Uterus (tissue), 4 donors: ENCODE data around the gene EPHA2. TPM values are rescaled to one million over a fixed set of nuclear protein-coding genes. Genes with fewer than 3 reads are reported as not detected.

Source experiments
- DNase-seq, 2 donors: peaks; one replicate each; pipeline ENCODE4 v3.0.0-alpha.2; 2019 to 2020
- H3K27ac ChIP-seq, 2 donors: fragments of 200-600 bp; sonication (generic); 1 replicate in 1 of 2; 2 replicates in 1 of 2; pipeline ENCODE4 v1.5.1; 2016 to 2018
- H3K27me3 ChIP-seq, 2 donors: fragments of 200-600 bp; sonication (generic); one replicate each; pipeline ENCODE4 v1.5.1; 2018 to 2019; ENCODE audit warnings: control low read depth in 1 of 2
- H3K36me3 ChIP-seq, 2 donors: fragments of 200-600 bp; sonication (generic); one replicate each; pipeline ENCODE4 v1.5.1; 2019; ENCODE audit warnings: control low read depth in 1 of 2
- H3K4me1 ChIP-seq, 2 donors: fragments of 200-600 bp; sonication (generic); one replicate each; pipeline ENCODE4 v1.5.1; 2018 to 2019; ENCODE audit warnings: control low read depth in 1 of 2
- H3K4me3 ChIP-seq, 2 donors: fragments of 200-600 bp; sonication (generic); 1 replicate in 1 of 2; 2 replicates in 1 of 2; pipeline ENCODE4 v1.5.1; 2018 to 2019; ENCODE audit warnings: mild to moderate bottlenecking in 1 of 2
- H3K9me3 ChIP-seq, 2 donors: fragments of 200-600 bp; sonication (generic); one replicate each; pipeline ENCODE4 v1.5.1; 2019; ENCODE audit warnings: control low read depth in 1 of 2
- POLR2A ChIP-seq, 2 donors: fragments of 450-650 bp; IDR thresholded peaks; one replicate each; pipeline ENCODE4 v1.6.1; 2016; ENCODE audit warnings: antibody characterized with exemption in 2 of 2, mild to moderate bottlenecking in 1 of 2, moderate library complexity in 1 of 2
- intact Hi-C: fragments of 100-400 bp; cut with DNase I; formaldehyde crosslinking; loops from one replicate; pipeline ENCODE4 v1.15.1; 2023; ENCODE audit warnings: low total_unique reads
- total RNA-seq, 4 donors: library from RNA; depleted of rRNA in 3 of 4; stranded (reverse); fragments of >200 nt in 3 of 4; gene quantifications; one replicate each; pipeline versions ENCODE4 v1.1.0 to v1.2.4, GENCODE V29; 2014 to 2023
- TF ChIP-seq, protein P1 (sequence below), 4 experiments: fragments of 200-600 bp in 2 of 4; fragments of 450-650 bp in 2 of 4; sonication (generic) in 2 of 4; IDR thresholded peaks; one replicate each; pipeline ENCODE4 v1.5.1; 2016 to 2019; ENCODE audit warnings: antibody characterized with exemption in 4 of 4, mild to moderate bottlenecking in 2 of 4, moderate library complexity in 1 of 4
- donor health status: DM: yes; HTN: yes; CAD: no.

EPHA2 gene
- total RNA-seq, 4 donors from 2014 or later: 2.4 to 32.9 (median 16.3) TPM

DNA sequence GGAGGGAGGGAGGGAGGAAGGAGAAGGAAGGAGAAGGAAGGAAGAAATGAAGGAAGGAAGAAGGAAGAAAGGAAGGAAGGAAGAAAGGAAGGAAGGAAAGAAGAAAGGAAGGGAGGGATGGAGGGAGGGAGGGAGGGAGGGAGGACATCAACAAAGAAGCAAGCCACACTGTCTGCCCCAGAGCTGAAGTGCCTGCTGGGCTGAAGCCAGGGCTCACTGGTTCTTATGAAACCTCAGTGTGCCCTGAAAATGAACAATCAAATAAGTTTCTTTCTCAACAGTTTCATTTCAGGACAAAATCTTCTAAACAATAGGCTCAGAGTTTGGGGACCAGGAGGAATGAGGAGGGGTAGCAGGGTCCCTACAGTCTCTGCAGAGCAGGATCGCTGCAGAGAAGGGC is 35.4 kb upstream of the EPHA2 start:
- Histone ChIP-seq H3K27ac (no peak overlapping the region), H3K9me3 (no peaks in the 10 kb centered on the region), H3K4me1 (peaks cover 5% of the 10 kb centered on the region in 2 donors), H3K27me3 (no peaks in the 10 kb centered on the region), H3K4me3 (no peak overlapping the region), H3K36me3 (no peaks in the 10 kb centered on the region)
- intact Hi-C loops: no loop called here
- TF ChIP-seq, protein P1, sequence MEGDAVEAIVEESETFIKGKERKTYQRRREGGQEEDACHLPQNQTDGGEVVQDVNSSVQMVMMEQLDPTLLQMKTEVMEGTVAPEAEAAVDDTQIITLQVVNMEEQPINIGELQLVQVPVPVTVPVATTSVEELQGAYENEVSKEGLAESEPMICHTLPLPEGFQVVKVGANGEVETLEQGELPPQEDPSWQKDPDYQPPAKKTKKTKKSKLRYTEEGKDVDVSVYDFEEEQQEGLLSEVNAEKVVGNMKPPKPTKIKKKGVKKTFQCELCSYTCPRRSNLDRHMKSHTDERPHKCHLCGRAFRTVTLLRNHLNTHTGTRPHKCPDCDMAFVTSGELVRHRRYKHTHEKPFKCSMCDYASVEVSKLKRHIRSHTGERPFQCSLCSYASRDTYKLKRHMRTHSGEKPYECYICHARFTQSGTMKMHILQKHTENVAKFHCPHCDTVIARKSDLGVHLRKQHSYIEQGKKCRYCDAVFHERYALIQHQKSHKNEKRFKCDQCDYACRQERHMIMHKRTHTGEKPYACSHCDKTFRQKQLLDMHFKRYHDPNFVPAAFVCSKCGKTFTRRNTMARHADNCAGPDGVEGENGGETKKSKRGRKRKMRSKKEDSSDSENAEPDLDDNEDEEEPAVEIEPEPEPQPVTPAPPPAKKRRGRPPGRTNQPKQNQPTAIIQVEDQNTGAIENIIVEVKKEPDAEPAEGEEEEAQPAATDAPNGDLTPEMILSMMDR (IDR thresholded peaks at IDR 0.05): no peak
- no peak for TF ChIP-seq POLR2A (IDR thresholded peaks at IDR 0.05)
- no peak for DNase-seq

DNA sequence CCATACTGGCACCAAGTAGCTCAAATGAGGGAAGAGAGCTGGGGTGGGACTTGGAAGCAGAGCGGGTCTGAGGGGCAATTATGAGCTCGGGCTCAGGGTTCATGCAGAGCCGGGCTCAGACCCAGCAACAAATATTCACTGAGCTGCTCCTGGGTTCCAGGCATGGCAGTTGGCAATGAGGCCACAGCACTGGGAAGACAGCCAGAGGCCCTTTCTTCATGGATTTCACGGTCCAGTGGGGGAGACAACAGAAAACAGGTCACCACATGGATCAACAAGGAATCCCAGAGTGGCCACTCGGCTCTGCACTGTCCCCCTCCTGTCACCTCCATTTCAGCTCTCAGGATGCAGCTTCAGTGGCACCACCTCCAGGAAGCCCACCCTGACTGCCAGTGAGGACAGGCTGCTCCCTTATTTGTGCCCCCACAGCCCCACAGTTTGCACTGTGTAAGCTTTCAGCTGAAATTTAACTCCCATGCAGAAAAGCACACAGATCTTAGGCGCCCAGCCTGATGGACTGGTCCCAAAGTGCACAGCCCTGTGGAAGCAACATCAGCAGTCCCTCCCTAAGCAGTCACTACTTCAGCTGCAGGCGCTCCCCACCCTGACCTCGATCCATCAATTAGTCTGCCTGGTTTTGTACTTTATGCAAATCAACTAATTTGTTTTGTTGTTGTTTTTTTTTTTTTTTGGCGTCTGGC is 34.2 kb upstream of the EPHA2 start:
- Histone ChIP-seq H3K27me3 (no peaks in the 10 kb centered on the region), H3K27ac (no peak overlapping the region), H3K4me1 (peaks cover 0 to 5% of the 10 kb centered on the region in 2 donors), H3K4me3 (no peak overlapping the region), H3K9me3 (no peaks in the 10 kb centered on the region), H3K36me3 (no peaks in the 10 kb centered on the region)
- no peak for TF ChIP-seq POLR2A (IDR thresholded peaks at IDR 0.05)
- TF ChIP-seq, protein P1 (IDR thresholded peaks at IDR 0.05): no peak
- intact Hi-C loops: no loop called here
- no peak for DNase-seq

DNA sequence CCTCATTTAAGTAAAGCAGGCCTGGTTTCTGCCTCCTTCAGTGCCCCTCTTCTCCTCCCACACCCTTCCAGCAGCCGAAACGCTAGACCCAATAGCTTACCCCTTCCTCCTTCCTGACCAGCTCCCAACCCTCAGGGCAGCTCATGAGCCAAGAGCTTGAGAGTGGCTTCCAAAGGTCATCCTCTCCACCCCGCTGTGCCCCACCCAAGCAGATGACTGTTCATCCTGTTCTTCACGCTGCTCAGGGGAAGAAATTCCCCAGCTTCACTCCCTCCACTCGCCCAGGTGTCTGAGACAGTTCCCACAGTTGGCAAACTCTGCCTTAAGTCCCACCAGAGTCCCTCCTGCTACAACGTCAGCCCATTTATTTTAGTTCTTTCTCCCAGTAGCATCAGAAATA is 33.1 kb upstream of the EPHA2 start:
- intact Hi-C loops: no loop called here
- Histone ChIP-seq H3K36me3 (no peaks in the 10 kb centered on the region), H3K27me3 (no peaks in the 10 kb centered on the region), H3K27ac (peak overlapping the region in 1 of 2 donors; percentile 6), H3K9me3 (no peaks in the 10 kb centered on the region), H3K4me3 (no peak overlapping the region), H3K4me1 (peaks cover 0 to 5% of the 10 kb centered on the region in 2 donors)
- TF ChIP-seq POLR2A (IDR thresholded peaks at IDR 0.05): no peak
- TF ChIP-seq, protein P1 (IDR thresholded peaks at IDR 0.05): no peak
- no peak for DNase-seq

DNA sequence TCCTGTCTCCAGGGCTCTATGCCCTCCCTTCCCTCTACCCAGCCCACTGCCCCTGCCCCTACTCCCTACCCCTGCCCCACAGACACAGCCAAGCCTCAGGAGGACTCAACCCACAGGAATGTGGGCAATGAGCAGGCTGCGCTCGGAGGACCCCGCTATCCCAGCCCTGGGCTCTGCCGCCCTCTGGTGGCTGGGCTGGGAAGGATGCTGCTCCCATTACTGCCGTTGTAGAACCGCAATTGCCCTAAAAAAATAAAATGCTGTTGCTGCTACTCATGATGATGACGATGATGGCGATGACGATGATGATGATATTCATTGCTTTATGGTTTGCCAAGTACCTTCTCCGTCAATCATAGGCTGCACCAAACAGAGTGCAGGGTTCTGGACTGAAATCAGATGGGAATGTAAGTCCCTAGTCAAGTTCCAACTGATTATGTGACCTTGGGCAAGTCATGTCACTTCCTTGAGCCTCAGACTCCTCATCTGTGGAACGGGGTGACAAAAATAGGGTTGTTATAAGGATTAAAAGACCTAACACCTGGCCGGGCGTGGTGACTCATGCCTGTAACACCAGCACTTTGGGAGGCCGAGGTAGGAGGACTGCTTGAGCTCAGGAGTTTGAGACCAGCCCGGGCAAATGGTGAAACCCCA is 32.0 kb upstream of the EPHA2 start:
- DNase-seq: peak; percentile 78 to 86

More for the DNA sequence above, 32.0 kb upstream of the EPHA2 start:
- Histone ChIP-seq H3K4me3 (no peak overlapping the region), H3K9me3 (no peaks in the 10 kb centered on the region), H3K4me1 (peaks cover 0 to 5% of the 10 kb centered on the region in 2 donors), H3K36me3 (no peaks in the 10 kb centered on the region), H3K27ac (peak overlapping the region; percentile 48 to 74), H3K27me3 (no peaks in the 10 kb centered on the region)
- intact Hi-C loops: loop anchor here (2.0 kb wide), 1 partner anchor 109 kb away; no protein-coding TSS in a partner anchor
- no peak for TF ChIP-seq POLR2A (IDR thresholded peaks at IDR 0.05)
- TF ChIP-seq, protein P1 (IDR thresholded peaks at IDR 0.05): peak; percentile 98 to 100 (median 99)
